ENCODE measurements around the gene TRIM24.

The TRIM24 gene

GRCh38 chr7:138429577-138430250 is 30.3 kb upstream of the TRIM24 start:
- Mint-ChIP-seq H3K27ac (no peak overlapping the region), H3K9me3 (peaks cover 37% of the 10 kb centered on the region), H3K4me3 (no peak overlapping the region), H3K27me3 (ENCODE audit: low read depth) (peaks cover 4% of the 10 kb centered on the region), H3K36me3 (ENCODE audit: low read depth) (peaks cover 13% of the 10 kb centered on the region), H3K4me1 (no peaks in the 10 kb centered on the region)
- no peak for TF ChIP-seq CTCF (IDR thresholded peaks at IDR 0.05; ENCODE audit: unreplicated experiment in 3 of 3)

DNA sequence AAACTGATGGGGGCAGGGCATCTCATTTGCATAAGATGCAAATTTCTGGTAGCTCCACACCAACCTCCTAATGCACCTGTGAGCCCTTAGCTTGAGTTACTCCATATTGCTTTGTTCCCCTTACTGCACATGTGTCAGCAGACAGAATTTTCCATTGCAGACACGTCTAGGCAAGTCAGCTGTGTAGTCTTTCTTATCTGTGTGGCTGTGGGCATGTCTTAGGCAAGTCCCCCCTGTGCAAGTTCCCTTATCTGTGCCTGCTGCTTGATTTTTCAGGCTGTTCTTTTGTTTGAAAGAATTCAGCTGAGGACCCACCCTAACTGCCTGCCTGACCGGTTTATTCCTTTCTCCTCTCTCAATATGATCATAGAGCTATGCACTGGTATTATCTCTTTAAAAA is 28.5 kb upstream of the TRIM24 start:
- H3K4me1 Mint-ChIP-seq = no peaks in the 10 kb centered on the region
- no peak overlapping the region for H3K4me3 Mint-ChIP-seq
- TF ChIP-seq CTCF (IDR thresholded peaks at IDR 0.05; ENCODE audit: unreplicated experiment in 3 of 3) = no peak
- no peak overlapping the region for H3K27ac Mint-ChIP-seq
- H3K27me3 Mint-ChIP-seq (ENCODE audit: low read depth) = peaks cover 1% of the 10 kb centered on the region
- peaks cover 29% of the 10 kb centered on the region for H3K9me3 Mint-ChIP-seq
- peaks cover 13% of the 10 kb centered on the region for H3K36me3 Mint-ChIP-seq (ENCODE audit: low read depth)

DNA sequence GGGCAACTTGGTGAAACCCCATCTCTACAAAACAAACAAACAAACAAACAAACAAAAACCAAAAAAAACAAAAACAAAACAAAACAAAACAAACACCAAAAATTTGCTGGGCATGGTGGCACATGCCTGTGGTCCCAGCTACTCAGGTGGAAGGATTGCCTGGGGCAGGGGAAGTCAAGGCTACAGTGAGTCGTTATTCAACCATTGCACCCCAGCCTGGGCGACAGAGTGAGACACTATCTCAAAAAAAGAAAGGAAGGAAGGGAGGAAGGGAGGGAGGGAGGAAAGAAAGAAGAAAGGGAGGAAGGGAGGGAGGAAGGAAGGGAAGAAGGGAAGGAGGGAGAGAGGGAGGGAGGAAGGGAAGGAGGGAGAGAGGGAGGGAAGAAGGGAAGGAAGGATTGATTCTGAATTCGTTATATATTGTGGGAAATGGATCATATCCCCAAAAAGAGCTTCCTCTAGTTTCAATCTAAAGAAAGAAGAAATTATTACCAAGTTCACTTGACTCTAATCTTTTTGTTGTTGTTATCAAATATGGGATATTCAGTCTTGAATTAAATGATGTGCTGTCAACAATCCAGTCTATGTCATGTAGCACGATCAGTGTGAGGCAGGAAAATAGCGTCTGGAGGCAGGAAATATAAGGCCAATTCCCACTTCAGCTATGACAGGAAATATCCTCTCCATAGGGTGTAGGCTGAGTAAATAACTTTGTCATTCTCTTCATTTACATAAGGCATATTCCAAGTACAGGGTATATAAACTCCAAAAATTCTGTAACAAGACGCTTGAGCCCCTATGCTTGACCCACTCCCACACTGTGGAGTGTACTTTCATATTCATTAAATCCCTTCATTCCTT is 26.2 kb upstream of the TRIM24 start:
- peaks cover 9% of the 10 kb centered on the region for H3K36me3 Mint-ChIP-seq (ENCODE audit: low read depth)
- TF ChIP-seq CTCF (IDR thresholded peaks at IDR 0.05; ENCODE audit: unreplicated experiment in 3 of 3) = no peak
- peaks cover 27% of the 10 kb centered on the region for H3K9me3 Mint-ChIP-seq
- H3K27ac Mint-ChIP-seq = no peak overlapping the region
- no peak overlapping the region for H3K4me3 Mint-ChIP-seq
- no peaks in the 10 kb centered on the region for H3K27me3 Mint-ChIP-seq (ENCODE audit: low read depth)
- H3K4me1 Mint-ChIP-seq = no peaks in the 10 kb centered on the region

GRCh38 chr7:138434597-138435019 is 25.5 kb upstream of the TRIM24 start:
- Mint-ChIP-seq H3K4me3 (no peak overlapping the region), H3K27me3 (ENCODE audit: low read depth) (no peaks in the 10 kb centered on the region), H3K36me3 (ENCODE audit: low read depth) (peaks cover 9% of the 10 kb centered on the region), H3K27ac (no peak overlapping the region), H3K4me1 (no peaks in the 10 kb centered on the region), H3K9me3 (peaks cover 23% of the 10 kb centered on the region)
- TF ChIP-seq CTCF (IDR thresholded peaks at IDR 0.05; ENCODE audit: unreplicated experiment in 3 of 3) = no peak

GRCh38 chr7:138435231-138435919 is 24.7 kb upstream of the TRIM24 start:
- Mint-ChIP-seq H3K9me3 (peaks cover 17% of the 10 kb centered on the region), H3K4me1 (no peaks in the 10 kb centered on the region), H3K4me3 (no peak overlapping the region), H3K27me3 (ENCODE audit: low read depth) (no peaks in the 10 kb centered on the region), H3K36me3 (ENCODE audit: low read depth) (peaks cover 1% of the 10 kb centered on the region), H3K27ac (no peak overlapping the region)
- TF ChIP-seq CTCF (IDR thresholded peaks at IDR 0.05; ENCODE audit: unreplicated experiment in 3 of 3) = no peak

Measured in nephron (organoid).